ENCODE results near the gene SESN3. TPM values are rescaled to one million over a fixed set of nuclear protein-coding genes. Genes with fewer than 3 reads are reported as not detected.

SESN3 gene
- total and polyA plus RNA-seq, 11 donors: 1.0 to 26.5 (median 5.6) TPM

DNA sequence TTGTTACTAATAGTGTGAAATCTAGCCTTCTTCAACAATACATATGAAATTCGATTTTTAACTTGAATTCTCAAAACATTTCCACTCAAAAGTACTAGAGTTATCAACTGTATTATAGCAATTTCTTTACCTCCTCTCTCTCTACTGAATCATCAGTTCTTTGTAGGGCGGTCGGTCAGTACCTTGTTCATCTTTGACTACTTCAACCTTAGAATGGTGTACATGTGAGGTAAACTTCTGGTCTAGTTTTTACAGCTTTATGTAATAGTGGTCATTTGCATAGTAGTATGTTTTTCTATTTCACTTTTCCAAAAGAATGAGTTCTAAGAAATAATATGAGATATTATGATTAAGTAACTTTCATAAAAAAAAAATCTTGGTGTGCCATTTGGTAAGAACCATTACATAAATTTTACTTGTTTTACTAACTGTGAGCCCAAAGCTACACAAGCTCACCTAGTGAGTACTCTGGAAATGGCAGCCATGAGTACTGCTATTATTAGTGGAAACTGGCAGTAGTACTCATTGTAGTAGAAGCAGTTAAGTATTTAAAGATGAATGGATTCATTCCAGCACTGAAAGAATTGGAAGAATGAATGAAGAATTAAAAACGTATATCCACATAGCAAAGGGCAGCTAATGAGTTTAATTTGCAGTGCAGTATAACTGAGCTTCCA is 30.1 kb downstream of the SESN3 start:
- H3K4me3 ChIP-seq: no peak overlapping the region
- no peak for TF ChIP-seq POLR2A (IDR thresholded peaks at IDR 0.05)
- no peak for TF ChIP-seq CTCF (IDR thresholded peaks at IDR 0.05)
- no peak overlapping the region for H3K27ac ChIP-seq
- no peak for DNase-seq
- H3K9me3 ChIP-seq: no peaks in the 10 kb centered on the region
- no peak for ATAC-seq
- H3K4me1 ChIP-seq: peaks cover 0 to 7% (median 0%) of the 10 kb centered on the region in 12 donors
- WGBS, 4 donors: 87 to 91% (median 87%) methylated on average over 4 of the region's 4 CpGs
- H3K27me3 ChIP-seq: no peaks in the 10 kb centered on the region
- no peaks in the 10 kb centered on the region for H3K36me3 ChIP-seq
- intact Hi-C loops (cut with DNase I): no loop called here

GRCh38 chr11:95195831-95196230 is 35.2 kb downstream of the SESN3 start:
- no peak overlapping the region for H3K4me3 ChIP-seq
- no peak for ATAC-seq
- no peak for DNase-seq
- H3K9me3 ChIP-seq: no peaks in the 10 kb centered on the region
- H3K4me1 ChIP-seq: no peaks in the 10 kb centered on the region
- intact Hi-C loops (cut with DNase I): no loop called here
- H3K27me3 ChIP-seq: no peaks in the 10 kb centered on the region
- WGBS, 4 donors: 72 to 82% (median 76%) methylated on average over 5 of the region's 5 CpGs
- peaks cover 0 to 15% (median 0%) of the 10 kb centered on the region in 9 donors for H3K36me3 ChIP-seq
- no peak overlapping the region for H3K27ac ChIP-seq
- no peak for TF ChIP-seq POLR2A (IDR thresholded peaks at IDR 0.05)
- no peak for TF ChIP-seq CTCF (IDR thresholded peaks at IDR 0.05)

GRCh38 chr11:95193541-95193940 is 37.5 kb downstream of the SESN3 start:
- TF ChIP-seq CTCF (IDR thresholded peaks at IDR 0.05): no peak
- no peak for TF ChIP-seq POLR2A (IDR thresholded peaks at IDR 0.05)
- ATAC-seq: no peak
- WGBS, 4 donors: 93 to 100% (median 97%) methylated on average over 1 of the region's 1 CpG
- H3K27me3 ChIP-seq: no peaks in the 10 kb centered on the region
- no peaks in the 10 kb centered on the region for H3K9me3 ChIP-seq
- H3K4me1 ChIP-seq: no peaks in the 10 kb centered on the region
- no peak for DNase-seq
- H3K36me3 ChIP-seq: peaks cover 0 to 38% (median 12%) of the 10 kb centered on the region in 9 donors
- no peak overlapping the region for H3K27ac ChIP-seq
- intact Hi-C loops (cut with DNase I): no loop called here
- no peak overlapping the region for H3K4me3 ChIP-seq

- ATAC-seq: no peak
- Histone ChIP-seq H3K4me3 (no peak overlapping the region), H3K9me3 (no peaks in the 10 kb centered on the region), H3K27ac (no peak overlapping the region), H3K27me3 (no peaks in the 10 kb centered on the region), H3K4me1 (no peaks in the 10 kb centered on the region), H3K36me3 (peaks cover 0 to 41% (median 12%) of the 10 kb centered on the region in 9 donors)
- intact Hi-C loops (cut with DNase I): no loop called here
- WGBS, 4 donors: 77 to 100% (median 91%) methylated on average over 3 of the region's 3 CpGs
- TF ChIP-seq CTCF (IDR thresholded peaks at IDR 0.05) (no peak), POLR2A (IDR thresholded peaks at IDR 0.05) (no peak)
- no peak for DNase-seq
Measured at GRCh38 chr11:95192717-95193116, 38.3 kb downstream of the SESN3 start.
